Ovary (tissue), 3 donors: Measurements from ENCODE around the gene FRG1.
"Not testable (repeated sequence)": the region's sequence is repeated elsewhere in the genome, so short reads cannot be mapped to it uniquely, and the experiment has no call there.

Source experiments
- CTCF ChIP-seq, 3 donors: fragments of 450-650 bp in 2 of 3; fragments of 200-600 bp in 1 of 3; IDR thresholded peaks; one replicate each; pipeline versions ENCODE4 v1.5.1 to v1.8.0; 2016 to 2022; ENCODE audit warnings: antibody characterized with exemption in 3 of 3, mild to moderate bottlenecking in 1 of 3
- EP300 ChIP-seq: sonication (generic); formaldehyde crosslinking; IDR thresholded peaks from one replicate; pipeline ENCODE4 v1.6.1; 2017; ENCODE audit warnings: antibody characterized with exemption
- POLR2A ChIP-seq: fragments of 450-650 bp; IDR thresholded peaks from one replicate; pipeline ENCODE4 v1.6.1; 2017; ENCODE audit warnings: antibody characterized with exemption, mild to moderate bottlenecking, moderate library complexity
- donor health status: DM: no; HTN: no; CAD: no.

- not testable (repeated sequence) for TF ChIP-seq CTCF (IDR thresholded peaks at IDR 0.05); POLR2A; EP300
Observed at GRCh38 chr4:189989941-189990340, 49.3 kb downstream of the FRG1 start.
